GM19025 (cell line): Measurements from ENCODE around the gene PLXNA3.

Experiments used
- ATAC-seq: cut with Tn5 transposase; IDR thresholded peaks from one replicate; pipeline ENCODE4 v1.9.1; 2021; ENCODE audit warnings: mild to moderate bottlenecking, low read depth, moderate library complexity; ENCODE audit not compliant: unreplicated experiment

Gene PLXNA3

DNA sequence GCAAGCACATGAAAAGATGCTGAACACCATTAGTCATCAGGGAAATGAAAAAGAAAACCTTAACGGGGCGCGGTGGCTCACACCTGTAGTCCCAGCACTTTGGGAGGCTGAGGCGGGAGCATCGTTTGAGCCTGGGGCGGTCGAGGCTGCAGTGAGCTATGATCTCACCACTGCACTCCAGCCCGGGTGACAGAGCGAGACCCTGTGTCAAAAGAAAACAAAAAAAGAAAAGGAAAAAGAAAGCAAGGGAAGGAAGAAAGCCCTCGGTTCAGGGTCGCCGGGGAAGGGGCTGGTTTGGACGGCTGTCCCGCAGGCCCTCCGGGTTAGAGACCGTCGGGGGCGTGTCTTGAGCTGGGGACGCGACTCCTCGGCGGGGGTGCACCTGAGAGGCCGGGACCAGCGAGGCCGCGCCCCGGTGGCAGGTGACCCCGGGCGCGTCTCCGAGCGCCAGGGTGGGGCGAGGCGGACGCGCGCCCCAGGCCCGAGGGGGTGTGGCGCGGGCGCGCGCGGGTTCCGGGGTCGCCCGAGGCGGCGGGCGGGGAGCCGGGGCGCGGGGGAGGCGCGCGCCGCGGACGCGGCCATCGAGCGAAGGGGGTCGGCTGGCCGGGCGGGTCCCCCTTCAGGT is 478 bp upstream of the PLXNA3 start:
- ATAC-seq, result peak; percentile 56

DNA sequence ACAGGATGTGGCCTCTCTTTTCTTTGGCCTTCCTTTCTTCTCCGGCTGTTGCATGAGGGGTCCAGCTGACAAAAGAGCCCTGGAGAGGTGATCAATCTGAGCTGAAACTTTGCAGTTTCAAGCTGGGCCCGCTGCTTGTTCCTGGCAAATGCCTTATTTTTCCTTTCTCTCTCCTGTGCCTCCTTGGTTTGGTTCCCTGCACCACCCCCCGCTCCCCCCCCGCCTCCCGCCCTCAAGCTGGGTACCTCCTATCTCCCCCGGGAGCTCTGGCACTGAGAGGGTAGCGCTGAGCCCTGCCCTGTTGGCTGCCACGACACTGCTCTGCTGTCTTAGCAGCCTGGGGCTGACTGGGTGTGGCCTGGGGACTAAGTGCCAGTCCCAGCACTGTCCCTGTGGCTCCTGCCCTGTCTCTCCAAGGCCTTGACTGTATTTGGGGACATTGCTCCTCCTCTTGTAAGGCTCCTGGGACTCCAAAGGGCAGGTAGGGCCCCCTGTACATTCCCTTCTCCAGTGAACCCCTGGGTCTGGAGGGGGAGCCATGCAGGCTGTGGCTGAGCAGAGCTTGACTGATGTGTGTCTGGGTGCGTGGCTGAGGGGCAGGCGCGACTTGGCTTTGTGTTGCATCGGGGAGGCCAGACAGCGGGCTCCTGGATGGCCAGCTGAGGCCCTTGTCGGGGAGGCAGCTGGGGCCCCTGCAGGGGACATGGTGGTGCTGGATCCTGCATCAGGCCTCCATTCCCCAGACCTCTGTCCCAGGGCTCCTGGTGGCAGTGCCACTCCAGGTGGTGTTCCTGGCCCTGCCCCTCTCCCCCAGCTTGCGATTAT is 1.1 kb downstream of the PLXNA3 start:
- no peak for ATAC-seq

DNA sequence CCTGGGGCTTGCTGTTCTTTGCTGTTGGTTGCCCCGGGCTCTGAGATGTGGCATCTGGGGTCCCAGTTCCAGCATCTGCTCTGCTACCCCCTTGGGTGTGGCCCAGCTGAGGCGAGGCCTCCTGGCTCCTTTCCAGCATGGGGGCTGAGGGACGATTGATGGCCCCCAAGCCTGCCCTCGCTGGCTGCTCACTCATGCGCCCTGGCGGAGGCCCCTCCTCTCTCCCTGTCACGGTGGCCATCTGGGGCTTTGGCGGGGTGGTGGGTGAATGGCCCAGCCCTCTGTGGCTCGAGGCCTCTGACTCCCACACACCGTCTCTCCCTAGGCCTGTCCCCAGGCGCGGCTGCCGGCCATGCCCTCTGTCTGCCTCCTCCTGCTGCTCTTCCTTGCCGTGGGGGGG is 1.8 kb downstream of the PLXNA3 start:
- no peak for ATAC-seq

GRCh38 chrX:154460326-154460725 is 2.2 kb downstream of the PLXNA3 start:
- ATAC-seq, result no peak

GRCh38 chrX:154462396-154462795 is 4.3 kb downstream of the PLXNA3 start:
- ATAC-seq, result no peak

- no peak for ATAC-seq
Measured at GRCh38 chrX:154463611-154464220, 5.6 kb downstream of the PLXNA3 start.

DNA sequence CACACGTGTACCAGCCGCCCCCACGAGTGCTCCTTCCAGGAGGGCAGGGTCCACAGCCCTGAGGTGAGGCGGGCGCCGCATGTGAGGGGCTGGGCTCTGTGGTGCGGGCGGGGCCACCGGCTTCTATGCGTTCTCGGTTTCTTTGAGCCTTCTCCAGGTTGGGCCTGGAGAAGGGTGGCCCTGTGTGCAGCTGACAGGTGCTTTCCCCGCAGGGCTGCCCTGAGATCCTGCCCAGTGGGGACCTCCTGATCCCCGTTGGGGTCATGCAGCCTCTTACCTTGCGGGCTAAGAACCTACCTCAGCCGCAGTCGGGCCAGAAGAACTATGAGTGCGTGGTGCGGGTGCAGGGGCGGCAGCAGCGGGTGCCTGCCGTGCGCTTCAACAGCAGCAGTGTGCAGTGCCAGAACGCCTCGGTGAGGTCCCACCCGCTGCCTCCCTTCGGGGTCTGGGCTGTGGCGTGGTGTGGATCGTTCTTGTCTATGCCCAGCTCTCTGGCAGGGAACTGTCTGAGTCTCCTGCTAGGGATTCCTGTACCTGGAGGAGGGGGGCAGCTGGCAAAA is 6.8 kb downstream of the PLXNA3 start:
- ATAC-seq, result no peak

DNA sequence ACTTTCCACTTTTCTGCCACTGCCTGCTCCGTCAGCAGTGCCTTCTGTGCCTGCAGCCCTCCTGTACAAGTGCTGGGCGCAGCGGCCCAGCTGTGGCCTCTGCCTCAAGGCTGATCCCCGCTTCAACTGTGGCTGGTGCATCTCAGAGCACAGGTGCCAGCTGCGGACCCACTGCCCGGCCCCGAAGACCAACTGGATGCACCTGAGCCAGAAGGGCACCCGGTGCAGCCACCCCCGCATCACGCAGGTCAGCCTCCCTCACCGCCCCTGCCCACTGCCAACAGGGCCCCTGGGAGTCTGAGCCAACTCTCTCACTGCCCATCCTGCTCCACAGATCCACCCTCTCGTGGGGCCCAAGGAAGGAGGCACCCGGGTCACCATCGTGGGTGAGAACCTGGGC is 7.5 kb downstream of the PLXNA3 start:
- ATAC-seq, result no peak

- ATAC-seq, result no peak
Measured at GRCh38 chrX:154466036-154466435, 8.0 kb downstream of the PLXNA3 start.

DNA sequence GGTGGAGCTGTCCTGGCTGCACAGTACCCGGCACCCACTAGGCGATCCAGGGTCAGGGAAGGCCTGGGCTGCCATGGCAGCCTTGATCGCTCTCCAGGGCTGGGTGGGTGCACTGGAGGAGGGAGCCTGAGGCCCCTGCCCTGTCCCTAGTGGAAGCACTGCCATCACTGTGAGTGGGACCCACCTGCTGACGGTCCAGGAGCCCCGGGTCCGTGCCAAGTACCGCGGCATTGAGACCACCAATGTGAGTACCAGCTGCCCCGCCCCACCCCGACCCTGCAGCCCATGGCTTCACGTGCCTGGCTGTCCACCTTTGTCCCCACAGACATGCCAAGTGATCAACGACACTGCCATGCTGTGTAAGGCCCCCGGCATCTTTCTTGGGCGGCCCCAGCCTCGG is 8.8 kb downstream of the PLXNA3 start:
- ATAC-seq, result no peak

- ATAC-seq, result no peak
Measured at GRCh38 chrX:154467556-154467955, 9.5 kb downstream of the PLXNA3 start.

- ATAC-seq, result no peak
Measured at GRCh38 chrX:154468217-154468616, 10.1 kb downstream of the PLXNA3 start.

- no peak for ATAC-seq
Measured at GRCh38 chrX:154469114-154469513, 11.0 kb downstream of the PLXNA3 start.

- ATAC-seq, result no peak
Measured at GRCh38 chrX:154469880-154470279, 11.8 kb downstream of the PLXNA3 start.

DNA sequence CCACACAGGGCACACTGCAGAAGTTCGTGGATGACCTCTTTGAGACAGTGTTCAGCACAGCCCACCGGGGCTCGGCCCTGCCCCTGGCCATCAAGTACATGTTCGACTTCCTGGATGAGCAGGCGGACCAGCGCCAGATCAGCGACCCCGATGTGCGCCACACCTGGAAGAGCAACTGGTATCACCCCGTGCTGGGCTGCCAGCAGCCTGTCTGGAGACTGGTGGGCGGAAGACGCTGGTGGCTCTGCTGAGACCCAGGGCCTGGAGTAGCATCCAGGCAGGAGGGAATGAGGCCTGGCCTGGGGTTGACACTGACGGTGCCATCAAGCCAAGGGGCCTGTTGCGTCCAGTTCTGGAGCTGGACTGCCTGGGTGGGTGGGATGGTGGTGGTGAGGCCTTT is 12.4 kb downstream of the PLXNA3 start:
- no peak for ATAC-seq

- no peak for ATAC-seq
Measured at GRCh38 chrX:154470914-154471568, 13.0 kb downstream of the PLXNA3 start.

DNA sequence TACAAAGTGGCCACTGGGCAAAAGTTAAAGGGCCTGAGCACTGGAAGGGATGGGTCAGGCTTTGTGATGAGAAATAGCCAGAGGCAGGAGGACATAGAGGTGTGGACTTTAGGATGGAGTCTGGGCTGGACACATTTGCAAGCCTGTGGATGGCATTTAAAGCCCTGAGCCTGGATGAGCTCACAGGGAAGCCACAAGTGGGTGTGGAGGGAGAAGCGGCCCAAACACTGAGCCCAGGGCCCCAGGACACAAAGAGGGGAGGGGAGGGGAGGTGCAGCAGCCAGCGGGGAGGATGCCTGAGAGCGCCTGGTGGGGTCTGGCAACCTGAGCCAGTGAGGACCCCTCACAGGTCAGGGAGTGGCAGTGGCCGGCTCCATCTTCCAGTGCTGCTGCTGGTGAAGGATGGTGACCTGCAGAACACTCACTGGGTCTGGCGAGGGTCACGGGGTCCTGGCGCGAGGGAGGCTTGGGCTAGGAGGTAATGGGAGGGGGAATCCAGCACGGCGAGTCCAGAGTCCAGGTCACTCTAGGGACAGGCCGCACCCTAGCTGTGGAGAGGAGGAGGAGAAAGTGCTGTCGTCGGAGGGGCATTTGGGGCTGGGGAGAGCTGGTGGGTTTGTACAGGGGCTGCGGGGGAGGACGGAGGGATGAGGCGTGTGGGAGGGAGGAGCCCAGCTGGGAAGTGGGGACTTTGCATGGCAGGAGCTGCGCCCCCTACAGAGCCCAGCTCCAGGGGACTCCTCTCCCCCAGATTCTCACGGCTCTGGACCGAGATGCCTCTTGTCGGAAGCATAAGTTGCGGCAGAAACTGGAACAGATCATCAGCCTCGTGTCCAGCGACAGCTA is 14.0 kb downstream of the PLXNA3 start:
- no peak for ATAC-seq

DNA sequence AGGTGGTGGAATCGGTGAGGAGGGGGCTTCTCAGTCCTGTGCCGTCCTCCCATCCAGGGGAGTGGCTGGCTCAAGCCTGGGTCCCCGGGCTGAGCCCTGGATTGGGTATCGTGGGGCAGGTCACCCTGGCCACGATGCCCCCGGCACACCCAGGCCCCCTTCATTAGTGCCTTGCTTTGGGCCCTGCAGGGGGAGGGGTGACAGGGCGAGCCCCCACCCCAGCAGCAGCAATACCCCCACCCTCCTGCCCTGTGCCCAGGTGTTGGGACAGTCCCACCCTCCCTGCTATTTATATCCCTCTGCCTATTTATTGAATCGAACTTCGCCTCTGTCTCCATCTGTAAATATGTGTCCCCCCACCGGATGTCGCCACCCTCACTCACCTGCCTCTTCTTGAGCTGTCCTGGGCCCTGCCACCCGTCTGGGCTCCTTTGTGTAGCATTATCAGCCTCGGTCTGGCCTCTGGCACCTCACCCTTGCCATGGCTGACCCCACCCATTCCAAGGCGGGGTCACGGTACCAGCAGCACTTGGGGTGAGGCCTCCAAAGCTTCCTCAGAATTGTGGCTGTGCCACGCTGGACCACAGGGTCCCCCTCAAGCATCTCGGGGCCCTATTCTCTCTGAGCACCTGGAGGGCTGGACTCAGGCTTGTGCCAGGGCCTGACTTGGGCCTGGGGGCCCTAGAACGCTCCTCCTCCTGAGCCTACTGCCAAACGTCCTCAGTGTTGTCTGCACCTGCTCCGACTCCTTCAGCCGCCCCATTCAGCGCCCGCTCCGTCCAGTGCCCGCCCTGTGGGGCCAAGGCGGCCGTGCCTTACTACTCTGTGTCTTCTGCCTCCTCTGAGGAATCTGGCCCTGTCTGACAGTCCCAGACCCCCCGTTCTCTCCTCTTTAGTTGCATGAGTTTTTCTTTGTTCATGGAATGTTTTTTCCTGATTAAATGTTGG is 14.9 kb downstream of the PLXNA3 start:
- ATAC-seq, result no peak

GRCh38 chrX:154473683-154474082 is 15.6 kb downstream of the PLXNA3 start:
- no peak for ATAC-seq
